HG03354 (cell line): ENCODE measurements around the gene FBF1.
A peak's percentile ranks its signal among the peaks of the same experiment; 100 is the strongest.
"Not testable (repeated sequence)": the region's sequence is repeated elsewhere in the genome, so short reads cannot be mapped to it uniquely, and the experiment has no call there.

Experiments
- ATAC-seq: cut with Tn5 transposase; IDR thresholded peaks from one replicate; pipeline ENCODE4 v1.9.1; 2021; ENCODE audit warnings: mild to moderate bottlenecking; ENCODE audit not compliant: unreplicated experiment, poor library complexity, severe bottlenecking

The FBF1 gene

GRCh38 chr17:75897160-75898019 is 43.5 kb downstream of the FBF1 start:
- ATAC-seq = no peak

- peak; percentile 70 for ATAC-seq
These were observed 44.3 kb downstream of the FBF1 start, which contains the start of gene TRIM65 for GRCh38 chr17:75896415-75897159. Gene TRIM65, minus strand, starts transcription at chr17:75896951. Its CDS starts 14 bp downstream, at chr17:75896937.

GRCh38 chr17:75895370-75896155 is 45.3 kb downstream of the FBF1 start:
- ATAC-seq = no peak

GRCh38 chr17:75894049-75894733 is 46.7 kb downstream of the FBF1 start:
- ATAC-seq = no peak

GRCh38 chr17:75893305-75894048 is 47.4 kb downstream of the FBF1 start:
- ATAC-seq = no peak

GRCh38 chr17:75892556-75893224 is 48.2 kb downstream of the FBF1 start:
- no peak for ATAC-seq

- ATAC-seq = no peak
These were observed 49.0 kb downstream of the FBF1 start for GRCh38 chr17:75891605-75892555.

- no peak for ATAC-seq
These were observed 49.7 kb downstream of the FBF1 start for GRCh38 chr17:75891022-75891604.

- no peak for ATAC-seq
These were observed 51.4 kb downstream of the FBF1 start for GRCh38 chr17:75889454-75889853.

GRCh38 chr17:75888484-75888883 is 52.4 kb downstream of the FBF1 start:
- ATAC-seq = no peak

GRCh38 chr17:75885860-75886259 is 55.0 kb downstream of the FBF1 start:
- ATAC-seq = not testable (repeated sequence)

GRCh38 chr17:75885431-75885830 is 55.4 kb downstream of the FBF1 start:
- ATAC-seq = no peak

GRCh38 chr17:75881678-75882454 is 59.0 kb downstream of the FBF1 start:
- ATAC-seq = no peak

- ATAC-seq = no peak
These were observed 60.6 kb downstream of the FBF1 start for GRCh38 chr17:75880266-75880665.

GRCh38 chr17:75878174-75878998 is 62.5 kb downstream of the FBF1 start, which contains the start of gene TRIM47:
Gene TRIM47, minus strand, starts transcription at chr17:75878581. Its CDS starts 33 bp downstream, at chr17:75878548.
- ATAC-seq = no peak
